NCI-H1436 treated with DMSO at 0.1 percent for 48 hours (cell line): ENCODE data around the gene ERGIC1.
"Not testable (repeated sequence)": the region's sequence is repeated elsewhere in the genome, so short reads cannot be mapped to it uniquely, and the experiment has no call there.

Source experiments
- DNase-seq: peaks from one replicate; lab custom pipeline; 2025; lab: John Stamatoyannopoulos, UW

The ERGIC1 gene

GRCh38 chr5:172801179-172801671, 32.8 kb upstream of the ERGIC1 start:
- DNase-seq, result no peak

GRCh38 chr5:172802112-172802511, 31.9 kb upstream of the ERGIC1 start:
- no peak for DNase-seq

DNA sequence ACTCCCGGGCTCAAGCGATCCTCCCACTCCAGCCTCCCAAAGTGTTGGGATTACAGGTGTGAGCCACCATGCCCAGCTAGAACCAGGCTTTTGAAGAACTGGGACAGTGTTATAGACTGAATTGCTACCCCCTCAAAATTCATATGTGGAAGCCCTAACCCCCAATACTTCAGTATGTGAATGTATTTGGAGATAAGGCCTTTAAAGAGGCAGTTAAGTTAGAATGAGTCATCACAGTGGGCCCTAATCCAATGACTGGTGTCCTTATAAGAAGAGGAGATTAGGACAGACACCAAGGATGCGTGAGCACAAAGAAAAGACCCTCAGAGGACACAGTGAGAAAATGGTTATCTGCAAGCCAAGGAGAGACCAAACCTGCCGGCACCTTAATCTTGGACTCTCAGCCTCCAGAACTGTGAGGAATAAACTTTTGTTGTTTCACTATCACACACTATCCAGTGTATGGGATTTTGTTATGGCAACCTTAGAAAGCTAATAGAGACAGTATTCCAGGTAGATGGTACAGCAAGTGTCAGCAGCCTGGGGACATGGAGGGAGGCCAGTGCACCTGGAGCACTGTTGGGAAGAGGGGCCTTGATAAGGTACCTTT, 31.4 kb upstream of the ERGIC1 start:
- no peak for DNase-seq

- no peak for DNase-seq
Observed at GRCh38 chr5:172805018-172805683, 28.9 kb upstream of the ERGIC1 start.

DNA sequence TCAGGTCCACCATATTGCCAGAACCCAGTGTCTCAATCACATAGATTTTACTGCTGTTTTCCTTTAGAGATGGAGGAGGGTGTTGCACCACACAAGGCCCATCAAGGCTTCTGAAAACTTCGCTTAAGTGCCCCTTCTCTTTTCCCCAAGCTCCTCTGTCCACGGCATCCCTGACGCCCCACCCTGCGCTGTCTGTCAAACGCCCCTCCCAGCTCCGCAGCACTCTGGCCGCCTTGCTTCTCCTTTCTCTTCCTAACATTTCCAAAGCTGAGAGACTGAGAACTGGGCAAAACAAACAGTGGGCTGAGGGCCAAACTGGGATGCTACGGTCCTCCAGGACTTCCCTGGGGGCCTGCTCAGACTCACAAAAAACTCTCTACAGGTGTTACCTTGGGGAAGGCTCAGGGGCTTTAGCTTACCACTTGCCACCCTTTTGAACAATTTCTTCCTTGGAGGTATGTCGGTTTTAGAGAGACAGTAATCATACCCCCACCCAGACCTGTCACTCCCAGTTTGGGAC, 28.3 kb upstream of the ERGIC1 start:
- no peak for DNase-seq

DNA sequence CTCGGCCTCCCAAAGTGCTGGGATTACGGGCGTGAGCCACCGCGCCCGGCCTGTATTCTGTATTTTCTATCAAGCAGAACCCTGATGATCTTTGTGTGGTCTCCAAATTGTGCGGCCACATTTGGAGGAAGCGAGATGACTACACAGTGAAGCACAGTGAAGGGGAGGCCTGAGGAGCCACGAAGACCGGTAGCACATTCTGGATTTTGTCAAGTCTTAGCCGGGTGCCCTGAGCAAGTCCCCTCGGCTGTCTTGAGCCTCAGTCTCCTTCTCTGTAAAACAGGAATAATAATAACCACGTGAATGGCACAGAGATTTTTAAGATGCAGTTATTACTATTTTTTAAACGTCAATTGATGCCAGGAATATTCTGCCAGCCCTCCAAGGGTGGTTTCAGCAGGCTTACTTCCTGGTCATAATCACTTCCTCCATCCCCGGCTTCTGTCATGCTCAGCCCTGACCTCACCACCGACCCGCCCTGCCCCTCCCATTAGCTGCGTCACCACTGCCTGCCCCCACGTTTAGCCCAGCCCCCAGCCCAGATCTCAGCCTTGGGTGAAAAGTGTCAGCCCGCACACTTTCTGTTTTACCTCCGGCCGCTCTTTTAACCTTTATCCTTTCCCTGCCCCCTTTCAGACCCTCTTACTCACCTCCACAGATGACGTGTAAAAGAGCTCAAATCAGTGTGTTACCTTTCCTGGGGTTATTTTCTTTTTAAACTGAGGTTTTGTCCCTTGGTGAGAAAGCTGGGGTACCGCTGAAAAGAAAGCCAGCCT, 27.0 kb upstream of the ERGIC1 start:
- no peak for DNase-seq

- no peak for DNase-seq
Observed at GRCh38 chr5:172807766-172808311, 26.2 kb upstream of the ERGIC1 start.

DNA sequence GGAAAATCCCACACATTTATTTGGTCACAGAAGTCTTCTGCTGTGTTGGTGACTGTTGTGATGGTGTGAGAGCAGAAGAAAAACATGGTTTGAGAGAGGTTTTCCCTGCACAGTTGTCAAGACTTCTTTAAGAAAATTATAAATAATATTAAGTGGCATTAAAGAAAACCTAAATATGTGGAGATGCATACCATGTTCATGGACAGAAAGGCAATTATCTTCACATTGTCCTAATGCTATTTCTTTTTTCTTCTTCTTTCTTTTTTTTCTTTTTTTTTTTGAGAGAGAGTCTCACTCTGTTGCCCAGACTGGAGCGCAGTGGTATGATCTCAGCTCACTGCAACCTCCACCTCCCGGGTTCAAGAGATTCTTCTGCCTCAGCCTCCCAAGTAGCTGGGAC, 24.3 kb upstream of the ERGIC1 start:
- DNase-seq, result no peak

- not testable (repeated sequence) for DNase-seq
Observed at GRCh38 chr5:172810996-172811395, 23.1 kb upstream of the ERGIC1 start.

DNA sequence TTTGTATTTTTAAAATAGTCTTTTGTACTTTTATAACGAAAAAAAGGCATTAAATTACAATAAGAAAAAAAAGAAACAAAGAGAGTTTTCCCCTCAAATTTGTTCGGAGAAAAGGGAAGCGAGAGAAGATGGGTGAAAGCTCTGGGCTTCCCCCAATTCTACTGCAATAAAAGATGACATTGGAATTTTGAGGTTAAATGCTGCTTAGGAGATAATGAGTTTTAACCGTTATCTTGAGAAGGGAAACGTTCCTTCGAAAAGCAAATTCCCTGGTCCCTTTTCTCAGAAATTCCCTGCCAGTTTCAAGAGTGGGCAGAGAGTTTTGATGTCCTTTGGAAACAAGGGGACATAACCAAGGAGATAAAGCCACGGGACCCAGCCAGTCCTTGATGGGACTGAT, 18.4 kb upstream of the ERGIC1 start:
- no peak for DNase-seq

DNA sequence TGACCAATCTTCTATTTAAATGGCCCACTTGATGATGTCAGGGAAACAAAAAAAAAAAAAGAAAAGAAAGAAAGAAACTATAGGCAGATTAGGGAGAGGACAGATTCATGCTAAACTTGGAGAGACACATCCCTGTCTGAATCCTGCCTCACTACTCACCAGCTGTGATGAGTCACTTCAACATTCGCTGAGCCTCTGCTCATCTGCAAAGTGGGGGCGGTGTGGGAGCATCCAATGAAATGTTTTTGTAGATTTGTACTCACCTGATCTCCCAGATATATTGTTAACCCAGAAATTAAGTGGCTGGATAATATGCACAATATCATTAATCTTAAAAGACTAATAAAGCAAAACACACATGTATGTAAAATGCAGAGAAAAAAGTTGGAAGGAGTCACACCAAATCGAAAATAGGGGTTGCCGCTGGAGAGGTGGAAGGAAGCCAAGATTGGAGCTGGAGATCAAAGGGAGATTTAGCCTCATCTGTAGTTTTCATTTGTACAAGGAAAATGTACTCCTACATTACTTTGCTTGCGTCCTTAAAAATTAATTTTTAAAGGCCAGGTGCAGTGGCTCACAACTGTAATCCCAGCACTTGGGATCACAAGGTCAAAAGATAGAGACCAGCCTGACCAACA, 17.0 kb upstream of the ERGIC1 start:
- no peak for DNase-seq

DNA sequence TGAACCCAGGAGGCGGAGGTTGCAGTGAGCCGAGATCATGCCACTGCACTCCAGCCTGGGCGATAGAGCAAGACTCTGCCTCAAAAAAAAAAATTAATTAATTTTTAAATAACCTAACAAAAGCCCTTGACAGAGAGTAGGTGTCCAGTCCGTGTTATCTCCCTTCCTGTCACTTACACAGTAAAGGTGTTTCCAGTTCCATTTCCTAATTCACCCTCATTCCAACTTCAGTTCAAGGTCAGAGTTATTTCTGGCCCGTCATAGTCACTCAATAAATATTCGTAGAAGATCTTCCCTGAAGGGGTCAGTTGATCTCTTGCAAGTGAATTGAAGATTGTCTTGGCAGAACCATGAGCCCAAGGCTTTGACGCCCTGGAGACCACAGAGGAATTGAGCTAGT, 16.4 kb upstream of the ERGIC1 start:
- no peak for DNase-seq

GRCh38 chr5:172818081-172818480, 16.0 kb upstream of the ERGIC1 start:
- no peak for DNase-seq

DNA sequence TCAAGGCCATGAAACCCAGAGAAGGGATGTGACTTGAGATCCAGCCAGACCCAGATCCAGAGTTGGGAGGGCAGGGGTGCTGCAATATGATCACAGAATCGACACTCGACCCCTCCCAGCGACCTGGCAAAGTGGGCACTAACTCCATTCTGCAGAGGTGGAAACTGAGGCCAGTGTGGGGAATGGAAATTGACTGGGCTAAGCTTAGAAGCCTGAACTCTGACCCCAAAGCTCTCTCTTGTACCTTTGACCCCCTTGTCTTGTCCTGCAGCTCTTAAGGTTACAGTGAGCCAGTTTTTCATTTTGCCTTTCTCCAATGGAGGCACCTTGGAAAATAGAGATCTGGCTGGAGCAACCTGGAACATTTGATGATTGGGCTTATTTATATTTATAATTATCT, 14.5 kb upstream of the ERGIC1 start:
- DNase-seq, result no peak

- no peak for DNase-seq
Observed at GRCh38 chr5:172820046-172820767, 13.8 kb upstream of the ERGIC1 start.

DNA sequence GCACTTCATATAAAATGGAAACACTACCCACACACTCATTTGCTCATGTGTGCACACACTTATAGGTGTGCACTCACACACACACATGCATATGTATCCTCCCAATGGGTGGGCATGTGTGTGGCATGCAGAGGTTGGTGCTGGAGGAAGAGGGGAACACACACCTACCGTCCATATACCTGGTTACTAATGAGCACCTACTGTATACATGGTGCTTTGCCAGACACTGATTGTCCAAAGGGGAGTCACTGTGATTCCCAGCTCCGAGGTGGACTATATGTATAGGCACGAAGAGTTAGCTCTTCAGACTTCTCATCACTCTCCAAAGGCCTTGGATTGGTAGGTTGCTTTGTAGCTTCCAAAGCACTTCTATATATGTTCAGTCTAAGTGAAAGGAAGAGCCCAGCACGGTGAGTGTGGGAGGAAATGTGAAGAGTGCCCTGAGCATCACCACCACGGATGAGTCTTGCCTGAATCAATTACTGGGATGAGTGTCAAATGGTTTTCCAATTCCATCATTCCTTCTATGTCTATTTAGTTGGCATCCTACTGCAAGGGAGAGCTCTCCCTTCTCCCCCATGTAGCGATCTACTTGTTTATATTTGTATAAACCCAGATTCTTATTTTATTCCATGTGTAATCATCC, 12.6 kb upstream of the ERGIC1 start:
- DNase-seq, result no peak

- no peak for DNase-seq
Observed at GRCh38 chr5:172823840-172824362, 10.2 kb upstream of the ERGIC1 start.

- no peak for DNase-seq
Observed at GRCh38 chr5:172825610-172826204, 8.3 kb upstream of the ERGIC1 start.

- DNase-seq, result no peak
Observed at GRCh38 chr5:172827841-172828240, 6.2 kb upstream of the ERGIC1 start.

DNA sequence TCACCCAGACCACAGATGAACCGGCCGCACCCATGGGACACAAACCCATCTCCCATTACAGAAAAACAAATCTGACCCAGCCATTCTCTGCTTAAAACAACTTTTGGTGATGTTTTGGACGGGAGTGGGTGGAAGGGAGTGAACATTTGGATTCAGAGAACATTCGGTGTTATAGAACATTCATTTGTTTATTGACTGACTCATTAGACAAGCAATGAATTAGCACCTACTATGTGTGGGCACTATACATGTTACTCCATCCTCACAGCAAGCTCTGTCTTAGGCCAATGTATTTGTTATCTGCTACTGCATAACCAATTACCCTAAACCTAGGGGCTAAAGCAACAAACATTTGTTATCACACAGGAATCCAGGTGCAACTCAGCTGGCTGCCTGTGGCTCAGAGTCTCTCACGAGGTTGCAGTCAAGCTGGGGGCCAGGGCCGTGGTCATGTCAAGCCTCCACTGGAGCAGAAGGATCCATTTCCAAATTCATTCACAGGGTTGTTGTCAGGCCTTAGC, 5.1 kb upstream of the ERGIC1 start:
- DNase-seq, result no peak
